GM21619 (cell line): ENCODE results near the gene CPT1B.
"Not testable (repeated sequence)": the region's sequence is repeated elsewhere in the genome, so short reads cannot be mapped to it uniquely, and the experiment has no call there.

ENCODE experiments used
- ATAC-seq: cut with Tn5 transposase; IDR thresholded peaks from one replicate; pipeline ENCODE4 v1.9.1; 2021; ENCODE audit not compliant: unreplicated experiment

Gene CPT1B

DNA sequence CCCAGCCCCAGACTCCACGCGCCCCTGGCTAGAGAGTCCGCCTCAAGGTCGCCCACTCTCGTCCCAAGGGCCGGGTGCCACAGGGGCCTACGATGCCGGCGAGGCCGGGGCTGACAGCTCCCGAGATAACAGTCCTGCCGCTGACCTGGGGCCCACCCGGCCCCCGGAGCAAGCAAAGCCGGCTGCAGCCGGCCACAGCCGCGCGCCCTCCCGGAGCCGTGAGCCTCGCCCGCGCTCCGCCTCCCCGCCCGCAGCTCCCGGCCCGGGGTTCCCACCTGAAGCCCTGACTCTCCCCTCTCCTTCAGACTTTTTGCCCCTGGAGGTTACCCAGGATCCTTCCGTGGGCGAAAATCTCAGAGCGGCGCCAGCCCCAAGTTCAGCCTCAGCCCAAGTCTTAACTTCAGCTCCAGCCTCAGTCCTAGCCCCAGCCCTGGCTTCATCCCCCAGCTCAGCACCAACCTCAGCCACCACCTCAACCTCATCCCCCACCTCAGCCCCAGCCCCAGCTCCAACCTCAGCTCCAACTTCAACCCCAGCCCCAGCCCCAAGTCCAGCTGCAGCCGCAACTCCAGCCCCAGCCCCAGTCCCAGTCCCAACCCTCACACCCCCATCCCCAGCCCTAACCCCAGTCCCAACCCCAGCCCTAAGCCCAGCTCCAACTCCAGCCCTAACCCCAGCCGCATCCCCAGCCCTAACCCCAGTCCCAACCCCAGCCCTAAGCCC, 30.8 kb downstream of the CPT1B start:
- ATAC-seq = no peak

DNA sequence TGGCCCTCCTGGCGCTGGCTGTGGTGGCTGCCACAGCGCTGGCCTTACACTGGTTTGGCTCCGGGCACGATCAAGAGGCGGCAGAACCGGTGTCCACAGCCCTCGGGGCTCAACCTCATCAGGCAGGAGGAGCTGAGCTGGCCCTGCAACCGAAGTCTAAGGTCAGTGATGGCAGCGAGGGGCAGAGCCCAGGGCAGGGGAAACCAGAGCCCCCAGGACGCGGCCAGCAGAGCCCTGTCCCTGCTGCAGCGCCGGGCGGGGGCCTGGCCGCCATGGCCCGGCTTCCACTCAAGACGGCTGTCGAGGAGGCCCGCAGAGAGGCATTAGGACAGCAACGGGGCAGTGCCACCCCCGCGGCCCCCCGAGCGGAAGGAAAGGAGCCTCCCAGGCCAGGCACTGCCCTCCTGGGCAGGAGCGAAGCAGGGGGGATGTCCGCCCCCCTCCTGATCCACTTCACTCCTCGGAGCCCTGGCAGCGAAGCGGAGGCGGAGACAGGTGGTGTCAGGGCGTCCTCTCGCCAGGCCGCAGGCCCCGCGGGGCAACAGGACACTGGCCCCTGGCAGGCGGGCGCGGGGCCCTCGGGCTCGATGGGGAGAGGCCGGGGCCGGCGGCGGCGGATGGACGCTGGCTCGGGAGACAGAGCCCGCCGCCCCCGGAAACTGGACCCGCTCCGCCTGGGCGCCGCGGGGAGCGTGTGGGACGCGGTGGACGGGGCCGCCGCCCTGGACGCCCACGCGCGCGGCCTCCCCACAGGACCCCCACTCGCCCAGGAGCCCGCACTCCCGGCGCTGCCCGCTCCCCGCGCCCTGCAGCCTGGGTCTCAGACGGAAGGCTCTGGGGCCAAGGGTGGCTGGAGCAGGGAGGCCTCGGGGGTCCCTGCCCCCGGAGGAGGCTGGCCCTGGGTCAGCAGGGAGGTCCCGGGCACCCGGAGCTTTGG, 31.6 kb downstream of the CPT1B start:
- no peak for ATAC-seq

DNA sequence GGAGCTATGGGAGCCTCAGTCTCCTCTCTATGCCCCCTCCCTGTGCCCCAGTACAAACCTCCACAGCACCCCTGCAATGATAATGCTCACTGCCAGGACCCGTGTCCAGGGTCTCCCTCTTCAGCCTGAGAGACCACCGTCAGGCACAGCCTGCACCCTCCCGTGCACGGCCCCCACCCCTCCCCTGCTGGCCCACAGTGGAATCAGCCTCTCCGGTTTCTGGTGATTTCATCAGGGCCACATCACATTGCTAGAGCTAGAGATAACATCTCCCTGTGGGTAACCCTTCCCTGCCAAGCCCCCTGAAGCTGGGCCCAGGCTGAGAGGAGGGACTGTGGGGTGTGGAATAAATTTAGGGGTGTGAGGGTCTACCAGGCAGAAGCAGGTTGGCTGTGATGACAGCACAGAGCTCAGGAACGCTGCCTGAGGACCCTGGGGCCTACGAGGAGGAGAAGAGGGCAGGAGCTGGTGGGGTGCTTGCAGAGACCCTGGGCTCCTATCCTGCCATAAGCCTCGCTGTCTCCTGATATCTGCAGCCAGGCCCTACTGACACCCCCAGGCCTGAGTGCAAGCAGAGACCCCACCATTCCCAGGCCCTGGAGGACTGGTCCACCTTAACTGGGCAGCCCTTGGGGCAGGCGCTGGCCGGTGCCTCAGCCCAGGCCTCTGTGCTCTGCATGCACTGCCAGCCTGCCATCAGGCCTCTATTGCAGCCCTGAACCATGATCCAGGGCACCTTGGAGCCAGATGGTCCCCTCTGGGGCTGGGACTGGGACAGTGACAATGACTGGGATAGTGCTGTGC, 32.5 kb downstream of the CPT1B start, which contains the start of gene KLHDC7B:
Gene KLHDC7B (plus strand): TSS at position 378 of the 804 bp plus-strand sequence. CDS start 345 bp downstream, at position 723.
- ATAC-seq = no peak

- ATAC-seq = no peak
Measured at GRCh38 chr22:50544746-50545253, 33.4 kb downstream of the CPT1B start.

DNA sequence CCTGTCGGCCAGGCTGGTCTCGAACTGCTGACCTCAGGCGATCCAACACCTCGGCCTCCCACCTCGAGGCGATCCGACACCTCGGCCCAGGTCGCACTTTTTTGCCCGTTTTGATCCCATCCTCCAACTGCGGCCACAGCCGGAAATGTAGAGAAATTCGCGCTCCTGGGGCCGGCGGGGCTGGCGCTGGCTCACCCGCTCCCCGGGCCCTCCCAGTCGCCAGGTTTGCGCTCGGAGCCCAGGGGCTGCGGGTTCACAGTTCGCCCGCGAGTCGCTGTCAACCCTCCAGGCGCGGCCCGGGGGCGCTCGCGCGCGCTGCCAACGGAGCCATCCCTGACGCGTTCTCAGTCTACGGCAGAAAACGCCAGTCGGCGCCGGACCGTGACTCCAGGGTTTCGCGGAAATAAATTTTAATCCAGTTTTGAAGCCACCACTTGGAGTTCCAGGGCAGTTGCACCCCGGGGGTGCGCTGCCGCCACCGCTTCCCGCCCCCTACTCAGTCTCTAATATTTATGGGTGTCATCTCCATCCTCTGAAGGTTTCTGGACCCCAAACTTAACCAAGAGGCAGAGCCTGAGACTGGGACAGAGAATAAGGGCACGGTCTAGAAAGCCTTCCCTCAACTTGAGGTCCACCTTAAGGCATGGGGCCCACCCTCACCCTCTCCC, 34.0 kb downstream of the CPT1B start:
- no peak for ATAC-seq

- ATAC-seq = no peak
Measured at GRCh38 chr22:50542416-50542927, 35.8 kb downstream of the CPT1B start.

GRCh38 chr22:50541667-50542026, 36.6 kb downstream of the CPT1B start:
- ATAC-seq = not testable (repeated sequence)

DNA sequence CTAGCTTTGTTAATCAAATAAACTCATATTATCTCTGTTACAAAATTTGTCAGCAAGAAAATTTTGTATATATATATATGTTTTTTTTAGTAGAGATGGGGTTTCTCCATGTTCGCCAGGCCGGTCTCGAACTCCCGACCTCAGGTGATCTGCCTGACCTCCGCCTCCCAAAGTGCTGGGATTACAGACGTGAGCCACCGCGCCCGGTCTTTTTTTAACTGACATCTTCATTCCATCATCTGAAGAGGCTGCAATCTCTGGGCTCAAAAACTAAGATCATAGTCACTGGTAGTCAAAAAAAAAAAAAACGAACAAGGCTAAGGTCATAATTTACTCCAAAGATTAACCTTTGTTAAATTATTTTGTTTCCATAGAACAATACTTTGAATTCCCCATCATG, 37.8 kb downstream of the CPT1B start:
- ATAC-seq = no peak

DNA sequence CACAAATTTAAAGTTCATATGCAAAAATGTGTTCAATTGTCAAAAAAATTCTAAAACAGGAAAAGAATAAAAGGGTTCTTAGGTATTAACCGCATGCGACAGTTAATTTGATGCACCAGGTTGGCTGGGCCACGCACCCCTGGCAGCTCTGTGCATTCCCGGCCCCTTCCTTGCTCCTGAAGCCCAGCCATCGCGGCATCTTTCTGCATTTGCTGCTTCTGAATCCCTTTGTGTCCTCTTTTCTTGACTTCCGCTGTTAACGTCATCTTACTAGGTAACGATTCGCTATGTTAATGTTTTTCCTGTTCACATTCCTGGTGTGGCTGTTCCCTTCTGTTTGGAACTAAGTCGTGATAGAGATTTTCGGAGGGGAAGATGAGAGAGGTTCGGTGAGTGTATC, 40.5 kb downstream of the CPT1B start:
- ATAC-seq = no peak

DNA sequence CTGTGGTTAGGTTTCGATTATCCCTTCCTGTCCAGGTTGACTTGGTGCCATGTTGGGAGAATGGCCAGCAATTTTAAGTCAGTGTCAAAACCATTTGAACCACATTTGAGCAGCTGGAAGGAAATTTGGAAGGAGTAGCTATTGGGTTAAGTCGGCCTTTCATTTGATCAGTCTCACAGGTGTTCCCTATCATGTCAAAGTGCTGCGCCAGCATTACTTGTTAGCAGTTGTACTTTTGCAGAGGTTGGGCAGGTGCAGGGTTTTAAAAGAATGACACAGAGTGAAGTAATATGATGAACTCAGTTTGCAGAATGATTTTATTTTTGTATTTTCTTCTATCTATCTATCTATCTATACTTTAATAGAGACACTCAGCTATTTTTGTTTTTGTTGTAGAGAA, 42.0 kb downstream of the CPT1B start:
- no peak for ATAC-seq

- ATAC-seq = no peak
Measured at GRCh38 chr22:50535113-50535512, 43.1 kb downstream of the CPT1B start.

DNA sequence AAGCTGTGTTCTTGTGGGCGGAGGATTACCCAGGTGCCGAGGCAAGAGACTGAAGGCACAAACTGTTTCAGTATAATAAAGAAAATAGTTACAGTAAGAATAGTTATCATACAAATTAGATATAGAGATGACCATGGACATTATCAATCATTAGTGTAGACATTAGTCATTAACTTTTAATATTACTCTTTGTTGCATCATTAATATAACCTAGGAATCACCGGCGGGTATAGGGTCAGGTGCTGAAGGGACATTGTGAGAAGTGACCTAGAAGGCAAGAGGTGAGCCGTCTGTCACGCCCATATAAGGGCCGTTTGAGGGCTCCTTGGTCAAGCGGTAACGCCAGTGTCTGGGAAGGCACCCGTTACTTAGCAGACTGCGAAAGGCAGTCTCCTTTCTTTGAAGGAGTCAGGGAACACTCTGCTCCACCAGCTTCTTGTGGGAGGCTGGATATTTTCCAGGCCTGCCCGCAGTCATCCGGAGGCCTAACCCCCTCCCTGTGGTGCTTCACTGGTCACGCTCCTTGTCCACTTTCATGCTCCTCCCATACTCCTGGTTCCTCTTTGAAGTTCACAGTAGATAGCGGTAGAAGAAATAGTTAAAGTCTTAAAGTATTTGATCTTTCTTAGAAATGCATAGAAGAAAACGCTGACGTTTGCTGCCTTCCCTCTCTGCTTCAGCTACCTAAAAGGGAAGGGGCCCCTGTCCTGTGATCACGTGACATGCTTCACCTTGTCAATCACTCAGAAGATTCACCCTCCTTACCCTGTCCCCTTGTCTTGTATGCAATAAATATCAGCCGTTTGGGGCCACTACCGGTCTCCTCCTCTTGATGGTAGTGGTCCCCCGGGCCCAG, 44.1 kb downstream of the CPT1B start:
- not testable (repeated sequence) for ATAC-seq

- no peak for ATAC-seq
Measured at GRCh38 chr22:50532824-50533796, 45.1 kb downstream of the CPT1B start.

DNA sequence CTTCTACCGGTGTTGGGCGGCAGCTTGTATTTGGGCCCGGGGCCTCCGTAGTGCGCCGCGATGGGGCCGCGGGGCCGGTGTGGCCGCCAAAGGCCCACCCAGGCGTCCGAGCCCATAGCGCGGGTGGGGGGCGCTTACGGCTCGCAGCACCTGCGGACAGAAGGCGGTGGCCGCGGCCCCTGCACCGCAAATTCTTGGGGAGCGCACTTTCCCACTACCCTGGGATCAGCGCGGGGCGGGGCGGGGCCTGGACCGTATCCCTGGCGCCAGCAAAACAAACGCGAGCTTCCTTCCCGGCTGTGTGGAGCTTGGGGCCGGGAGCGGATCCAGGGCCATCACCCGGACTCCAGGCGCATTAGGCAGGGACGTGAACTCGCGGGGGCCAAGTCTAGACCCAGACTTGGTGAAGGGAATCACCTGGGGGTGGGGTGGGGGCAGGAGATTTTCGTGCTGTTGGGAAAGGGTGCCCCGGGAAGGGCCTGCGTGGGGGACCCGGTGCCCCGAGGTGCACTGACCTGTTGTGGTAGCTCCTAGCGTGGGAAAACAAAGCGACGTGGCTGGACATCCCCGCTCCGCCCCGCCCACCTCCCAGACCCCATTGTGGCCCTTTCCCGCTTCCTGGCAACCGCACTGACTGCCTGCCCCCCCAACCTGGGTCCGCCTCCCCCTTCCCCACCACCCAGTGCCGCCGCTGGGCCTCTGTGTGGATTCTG, 46.1 kb downstream of the CPT1B start:
- ATAC-seq = no peak

DNA sequence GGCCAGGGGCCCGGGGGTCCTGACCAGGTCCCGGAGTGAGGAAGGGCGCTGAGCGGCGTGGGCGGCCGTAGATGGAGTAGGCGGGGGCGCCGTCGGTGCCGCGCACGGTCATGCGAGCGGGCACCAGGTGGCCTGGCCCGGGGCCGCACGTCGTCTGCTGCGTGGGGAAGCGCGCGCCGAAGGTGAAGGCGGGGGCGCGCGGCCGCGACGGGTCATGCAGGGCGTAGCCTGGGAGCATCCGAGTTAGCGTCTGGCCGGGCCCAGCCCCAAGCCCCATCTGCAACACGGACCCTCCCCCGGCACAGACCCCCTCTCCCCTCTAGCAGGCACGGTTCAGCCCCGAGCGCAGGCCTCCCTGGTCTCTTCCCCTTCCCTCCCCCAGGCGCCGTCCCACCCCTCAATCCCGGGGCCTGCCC, 46.7 kb downstream of the CPT1B start:
- ATAC-seq = no peak

DNA sequence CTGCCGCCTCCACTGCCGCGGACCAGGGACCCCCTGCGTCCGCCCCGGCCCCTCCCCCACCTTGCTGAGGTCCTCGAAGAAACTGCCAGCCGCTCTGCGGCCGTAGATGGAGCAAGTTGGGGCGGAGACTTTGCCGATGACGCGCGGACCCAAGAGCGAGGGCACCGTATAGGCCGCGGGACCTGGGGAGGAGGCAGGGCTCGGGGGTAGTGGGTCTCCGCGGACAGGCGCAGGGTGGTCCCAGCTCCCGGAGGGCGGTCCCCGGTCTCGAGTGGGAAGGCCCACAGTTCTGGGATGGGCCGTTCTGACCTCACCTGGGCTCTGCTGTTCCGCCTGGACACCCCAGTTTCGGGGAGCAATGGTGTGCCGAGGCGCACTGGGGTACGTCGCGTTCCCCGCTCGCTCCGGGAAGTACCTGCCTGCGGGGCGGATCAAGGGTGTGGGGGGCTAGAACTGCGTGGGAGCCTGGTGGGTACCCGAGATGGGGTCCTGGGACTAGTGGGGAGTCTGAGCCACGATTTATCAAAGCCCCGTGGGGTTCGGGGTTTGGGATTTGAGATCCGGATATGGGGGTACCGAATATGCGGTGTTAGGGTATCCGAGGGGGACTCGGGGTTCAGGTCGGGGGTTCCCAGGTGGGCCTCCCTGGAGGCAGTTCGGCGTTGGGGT, 47.2 kb downstream of the CPT1B start:
- no peak for ATAC-seq

- no peak for ATAC-seq
Measured at GRCh38 chr22:50530580-50530876, 47.7 kb downstream of the CPT1B start.
